ENCODE results near the gene CALCB.

- no peak for TF ChIP-seq POLR2A (IDR thresholded peaks at IDR 0.05; ENCODE audit: low read depth, low read length)
- no peak for TF ChIP-seq CTCF (IDR thresholded peaks at IDR 0.05; ENCODE audit: extremely low read depth in 1 of 2, insufficient read depth in 1 of 2, low read depth in 1 of 2, low read length in 2 of 2)
Measured at GRCh38 chr11:15095736-15096228, 22.4 kb downstream of the CALCB start.

Data from endothelial cell of umbilical vein (primary cell).